ENCODE results near the gene HOXA4. TPM values are rescaled to one million over a fixed set of nuclear protein-coding genes. Genes with fewer than 3 reads are reported as not detected.
A peak's percentile ranks its signal among the peaks of the same experiment; 100 is the strongest.

HOXA4 gene
- total RNA-seq, 1 donor from 2014 or later = 0.79 TPM

- DNase-seq (ENCODE audit: low read depth in 2 of 2) = no peak
These were observed 23.7 kb downstream of the HOXA4 start for GRCh38 chr7:27106901-27107240.

GRCh38 chr7:27106181-27106900 is 24.2 kb downstream of the HOXA4 start:
- peak; percentile 69 to 72 for DNase-seq (ENCODE audit: low read depth in 2 of 2)

GRCh38 chr7:27105301-27106031 is 25.1 kb downstream of the HOXA4 start:
- DNase-seq (ENCODE audit: low read depth in 2 of 2) = no peak

- peak in 1 of 2 donors; percentile 53 for DNase-seq (ENCODE audit: low read depth in 2 of 2)
These were observed 26.1 kb downstream of the HOXA4 start for GRCh38 chr7:27104341-27105058.

GRCh38 chr7:27103489-27104226 is 26.9 kb downstream of the HOXA4 start:
- DNase-seq (ENCODE audit: low read depth in 2 of 2) = peak; percentile 43 to 51

- DNase-seq (ENCODE audit: low read depth in 2 of 2) = peak; percentile 78 to 88
These were observed 27.7 kb downstream of the HOXA4 start, which contains the start of gene HOXA2 for GRCh38 chr7:27102581-27103442. Gene HOXA2, minus strand, starts transcription at chr7:27102683. Its CDS starts 183 bp downstream, at chr7:27102500.

- DNase-seq (ENCODE audit: low read depth in 2 of 2) = peak; percentile 43 to 51
These were observed 28.5 kb downstream of the HOXA4 start for GRCh38 chr7:27101957-27102580.

- peak; percentile 76 to 81 for DNase-seq (ENCODE audit: low read depth in 2 of 2)
These were observed 29.2 kb downstream of the HOXA4 start for GRCh38 chr7:27101171-27101956.

- peak; percentile 45 to 57 for DNase-seq (ENCODE audit: low read depth in 2 of 2)
These were observed 29.8 kb downstream of the HOXA4 start for GRCh38 chr7:27100694-27101170.

GRCh38 chr7:27099453-27100370 is 30.8 kb downstream of the HOXA4 start:
- peak in 1 of 2 donors; percentile 12 for DNase-seq (ENCODE audit: low read depth in 2 of 2)

GRCh38 chr7:27098578-27099451 is 31.7 kb downstream of the HOXA4 start:
- DNase-seq (ENCODE audit: low read depth in 2 of 2) = peak; percentile 75 to 76

- DNase-seq (ENCODE audit: low read depth in 2 of 2) = peak; percentile 65
These were observed 32.6 kb downstream of the HOXA4 start for GRCh38 chr7:27097686-27098577.

- DNase-seq (ENCODE audit: low read depth in 2 of 2) = peak; percentile 61 to 74
These were observed 33.6 kb downstream of the HOXA4 start for GRCh38 chr7:27096768-27097514.

- DNase-seq (ENCODE audit: low read depth in 2 of 2) = peak; percentile 96 to 97
These were observed 34.4 kb downstream of the HOXA4 start, which contains the start of gene HOXA1 for GRCh38 chr7:27095897-27096767. Gene HOXA1, minus strand, starts transcription at chr7:27096000. Its CDS starts 88 bp downstream, at chr7:27095912.
